ENCODE results near the gene SH3RF2. TPM values are rescaled to one million over a fixed set of nuclear protein-coding genes. Genes with fewer than 3 reads are reported as not detected.

SH3RF2 gene
- total RNA-seq, 4 donors from 2014 or later: 39.6 to 118 (median 96.0) TPM

- DNase-seq: no peak
- Histone ChIP-seq H3K27me3 (no peaks in the 10 kb centered on the region), H3K36me3 (no peaks in the 10 kb centered on the region), H3K27ac (no peak overlapping the region), H3K9me3 (no peaks in the 10 kb centered on the region), H3K4me3 (no peak overlapping the region), H3K4me1 (no peaks in the 10 kb centered on the region)
- TF ChIP-seq POLR2A (IDR thresholded peaks at IDR 0.05): no peak
- no peak for TF ChIP-seq CTCF (IDR thresholded peaks at IDR 0.05)
Measured at GRCh38 chr5:146073239-146073900, 137.0 kb downstream of the SH3RF2 start.

GRCh38 chr5:146076028-146076427 lies 139.7 kb downstream of the SH3RF2 start:
- Histone ChIP-seq H3K27ac (no peak overlapping the region), H3K4me1 (no peaks in the 10 kb centered on the region), H3K4me3 (no peak overlapping the region), H3K27me3 (no peaks in the 10 kb centered on the region), H3K36me3 (no peaks in the 10 kb centered on the region), H3K9me3 (no peaks in the 10 kb centered on the region)
- DNase-seq: no peak
- TF ChIP-seq CTCF (IDR thresholded peaks at IDR 0.05) (no peak), POLR2A (IDR thresholded peaks at IDR 0.05) (no peak)

DNA sequence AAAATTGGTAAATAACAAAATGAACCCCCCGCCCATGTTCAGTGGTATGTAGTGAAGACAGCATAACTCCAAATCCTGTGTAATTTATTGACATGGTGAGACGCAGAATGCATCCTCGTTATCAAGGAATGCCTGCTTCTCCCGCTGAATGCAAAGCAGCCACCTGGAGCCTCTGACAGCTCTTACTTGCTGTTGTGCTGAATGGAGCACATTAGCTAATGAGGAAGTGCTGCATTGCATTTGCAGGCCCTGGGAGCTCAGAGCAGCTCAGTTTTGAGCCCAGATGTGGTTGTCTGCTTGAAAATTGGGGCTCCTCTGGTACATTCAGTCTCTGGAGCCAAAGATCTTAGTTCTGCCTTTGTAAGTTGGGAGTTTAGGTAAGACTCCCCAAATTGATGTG lies 140.1 kb downstream of the SH3RF2 start:
- Histone ChIP-seq H3K4me3 (no peak overlapping the region), H3K9me3 (no peaks in the 10 kb centered on the region), H3K36me3 (no peaks in the 10 kb centered on the region), H3K27ac (no peak overlapping the region), H3K4me1 (no peaks in the 10 kb centered on the region), H3K27me3 (no peaks in the 10 kb centered on the region)
- no peak for DNase-seq
- no peak for TF ChIP-seq CTCF (IDR thresholded peaks at IDR 0.05)
- TF ChIP-seq POLR2A (IDR thresholded peaks at IDR 0.05): no peak

DNA sequence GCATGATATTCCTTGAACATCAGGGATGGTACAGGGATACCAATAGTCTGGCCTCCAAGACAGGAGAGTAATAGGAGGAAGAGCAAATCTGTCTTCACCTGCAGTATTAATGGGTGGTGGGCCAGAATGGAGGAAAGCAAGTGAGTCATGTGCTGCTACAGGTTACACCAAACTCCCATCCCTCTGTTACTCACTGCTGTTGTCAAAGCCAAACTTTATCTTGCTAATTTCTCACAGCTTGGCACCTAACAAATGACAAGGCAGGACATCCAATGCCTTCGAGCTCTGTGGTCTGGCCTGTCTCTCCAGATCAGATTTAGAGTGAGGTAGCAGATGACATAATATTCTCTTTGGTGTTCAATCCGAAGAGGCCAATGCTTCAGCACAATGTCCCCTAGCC lies 142.2 kb downstream of the SH3RF2 start:
- no peak for DNase-seq
- Histone ChIP-seq H3K4me1 (no peaks in the 10 kb centered on the region), H3K27me3 (no peaks in the 10 kb centered on the region), H3K36me3 (no peaks in the 10 kb centered on the region), H3K9me3 (no peaks in the 10 kb centered on the region), H3K4me3 (no peak overlapping the region), H3K27ac (no peak overlapping the region)
- TF ChIP-seq POLR2A (IDR thresholded peaks at IDR 0.05) (no peak), CTCF (IDR thresholded peaks at IDR 0.05) (no peak)

- no peaks in the 10 kb centered on the region for H3K36me3 ChIP-seq
- H3K27ac ChIP-seq: no peak overlapping the region
- H3K27me3 ChIP-seq: no peaks in the 10 kb centered on the region
- H3K9me3 ChIP-seq: no peaks in the 10 kb centered on the region
- no peak for DNase-seq
- no peak overlapping the region for H3K4me3 ChIP-seq
- TF ChIP-seq POLR2A (IDR thresholded peaks at IDR 0.05) (no peak), CTCF (IDR thresholded peaks at IDR 0.05) (no peak)
- H3K4me1 ChIP-seq: no peaks in the 10 kb centered on the region
Measured at GRCh38 chr5:146079695-146080373, 143.5 kb downstream of the SH3RF2 start.
